Stomach (tissue), 4 donors: ENCODE measurements around the gene ABCC1.

Source experiments
- EP300 ChIP-seq: sonication (generic); formaldehyde crosslinking; IDR thresholded peaks from one replicate; pipeline ENCODE4 v1.6.1; 2017; ENCODE audit warnings: antibody characterized with exemption
- POLR2A ChIP-seq, 4 donors: fragments of 450-650 bp; IDR thresholded peaks; one replicate each; pipeline ENCODE4 v1.6.1; 2016; ENCODE audit warnings: antibody characterized with exemption in 4 of 4, control low read depth in 2 of 4, mild to moderate bottlenecking in 1 of 4, moderate library complexity in 1 of 4
- POLR2AphosphoS5 ChIP-seq, 3 donors: sonication (generic); formaldehyde crosslinking; IDR thresholded peaks; one replicate each; pipeline ENCODE4 v1.6.1; 2016; ENCODE audit warnings: antibody characterized with exemption in 3 of 3
- TF ChIP-seq, protein P1 (sequence below), 7 experiments: fragments of 450-650 bp in 4 of 7; fragments of 200-600 bp in 3 of 7; sonication (generic) in 3 of 7; IDR thresholded peaks; one replicate each; pipeline ENCODE4 v1.5.1; 2016 to 2019; ENCODE audit warnings: antibody characterized with exemption in 7 of 7, control low read depth in 2 of 7, mild to moderate bottlenecking in 1 of 7

DNA sequence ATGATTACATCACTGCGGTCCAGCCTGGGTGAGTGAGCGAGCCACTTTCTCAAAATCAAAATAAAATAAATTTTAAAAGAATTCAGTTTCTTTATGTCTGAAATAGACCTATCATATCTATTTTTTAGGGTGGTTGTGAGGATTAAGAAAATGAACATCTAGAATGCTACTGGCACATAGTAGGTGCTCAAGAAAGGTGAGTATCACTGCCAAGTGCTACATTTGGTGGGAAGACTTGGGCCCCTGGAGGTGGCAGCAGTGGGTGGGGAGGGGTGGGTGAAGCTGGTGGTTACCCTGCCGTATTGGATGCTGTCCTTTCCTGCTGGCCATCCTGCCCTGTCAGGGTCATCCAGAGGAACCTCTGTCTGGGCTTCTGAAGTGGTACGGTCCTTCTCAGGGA is 223.6 kb downstream of the ABCC1 start:
- TF ChIP-seq, protein P1, sequence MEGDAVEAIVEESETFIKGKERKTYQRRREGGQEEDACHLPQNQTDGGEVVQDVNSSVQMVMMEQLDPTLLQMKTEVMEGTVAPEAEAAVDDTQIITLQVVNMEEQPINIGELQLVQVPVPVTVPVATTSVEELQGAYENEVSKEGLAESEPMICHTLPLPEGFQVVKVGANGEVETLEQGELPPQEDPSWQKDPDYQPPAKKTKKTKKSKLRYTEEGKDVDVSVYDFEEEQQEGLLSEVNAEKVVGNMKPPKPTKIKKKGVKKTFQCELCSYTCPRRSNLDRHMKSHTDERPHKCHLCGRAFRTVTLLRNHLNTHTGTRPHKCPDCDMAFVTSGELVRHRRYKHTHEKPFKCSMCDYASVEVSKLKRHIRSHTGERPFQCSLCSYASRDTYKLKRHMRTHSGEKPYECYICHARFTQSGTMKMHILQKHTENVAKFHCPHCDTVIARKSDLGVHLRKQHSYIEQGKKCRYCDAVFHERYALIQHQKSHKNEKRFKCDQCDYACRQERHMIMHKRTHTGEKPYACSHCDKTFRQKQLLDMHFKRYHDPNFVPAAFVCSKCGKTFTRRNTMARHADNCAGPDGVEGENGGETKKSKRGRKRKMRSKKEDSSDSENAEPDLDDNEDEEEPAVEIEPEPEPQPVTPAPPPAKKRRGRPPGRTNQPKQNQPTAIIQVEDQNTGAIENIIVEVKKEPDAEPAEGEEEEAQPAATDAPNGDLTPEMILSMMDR (IDR thresholded peaks at IDR 0.05) = no peak
- TF ChIP-seq POLR2AphosphoS5 (IDR thresholded peaks at IDR 0.05) (no peak), EP300 (no peak), POLR2A (IDR thresholded peaks at IDR 0.05) (no peak)
